ENCODE measurements around the gene SPRED1.

Gene SPRED1

GRCh38 chr15:38323895-38324294 lies 71.3 kb downstream of the SPRED1 start:
- no peaks in the 10 kb centered on the region for H3K4me1 ChIP-seq (ENCODE audit: control insufficient read depth, low read depth, low read length)
- H3K9ac ChIP-seq (ENCODE audit: low read length): no peak overlapping the region
- H3K4me3 ChIP-seq (ENCODE audit: low read length): no peak overlapping the region
- H3K36me3 ChIP-seq (ENCODE audit: control insufficient read depth, low read depth, low read length): peaks cover 51% of the 10 kb centered on the region
- H3K27ac ChIP-seq (ENCODE audit: low read length): no peak overlapping the region
- H3K9me3 ChIP-seq (ENCODE audit: control insufficient read depth, low read depth, low read length): no peaks in the 10 kb centered on the region
- no peaks in the 10 kb centered on the region for H3K27me3 ChIP-seq (ENCODE audit: control insufficient read depth, insufficient read depth, low read length)

GRCh38 chr15:38324939-38325647 lies 72.5 kb downstream of the SPRED1 start:
- no peaks in the 10 kb centered on the region for H3K9me3 ChIP-seq (ENCODE audit: control insufficient read depth, low read depth, low read length)
- no peak overlapping the region for H3K4me3 ChIP-seq (ENCODE audit: low read length)
- H3K27ac ChIP-seq (ENCODE audit: low read length): no peak overlapping the region
- peaks cover 51% of the 10 kb centered on the region for H3K36me3 ChIP-seq (ENCODE audit: control insufficient read depth, low read depth, low read length)
- no peaks in the 10 kb centered on the region for H3K4me1 ChIP-seq (ENCODE audit: control insufficient read depth, low read depth, low read length)
- H3K27me3 ChIP-seq (ENCODE audit: control insufficient read depth, insufficient read depth, low read length): no peaks in the 10 kb centered on the region
- H3K9ac ChIP-seq (ENCODE audit: low read length): no peak overlapping the region

GRCh38 chr15:38325648-38325990 lies 73.0 kb downstream of the SPRED1 start:
- no peak overlapping the region for H3K27ac ChIP-seq (ENCODE audit: low read length)
- H3K36me3 ChIP-seq (ENCODE audit: control insufficient read depth, low read depth, low read length): peaks cover 51% of the 10 kb centered on the region
- no peaks in the 10 kb centered on the region for H3K4me1 ChIP-seq (ENCODE audit: control insufficient read depth, low read depth, low read length)
- no peaks in the 10 kb centered on the region for H3K27me3 ChIP-seq (ENCODE audit: control insufficient read depth, insufficient read depth, low read length)
- no peak overlapping the region for H3K9ac ChIP-seq (ENCODE audit: low read length)
- no peaks in the 10 kb centered on the region for H3K9me3 ChIP-seq (ENCODE audit: control insufficient read depth, low read depth, low read length)
- no peak overlapping the region for H3K4me3 ChIP-seq (ENCODE audit: low read length)

GRCh38 chr15:38332711-38333110 lies 80.1 kb downstream of the SPRED1 start:
- Histone ChIP-seq H3K27ac (ENCODE audit: low read length) (no peak overlapping the region), H3K36me3 (ENCODE audit: control insufficient read depth, low read depth, low read length) (peaks cover 13% of the 10 kb centered on the region), H3K9ac (ENCODE audit: low read length) (no peak overlapping the region), H3K9me3 (ENCODE audit: control insufficient read depth, low read depth, low read length) (no peaks in the 10 kb centered on the region), H3K27me3 (ENCODE audit: control insufficient read depth, insufficient read depth, low read length) (no peaks in the 10 kb centered on the region), H3K4me3 (ENCODE audit: low read length) (no peak overlapping the region), H3K4me1 (ENCODE audit: control insufficient read depth, low read depth, low read length) (no peaks in the 10 kb centered on the region)

- Histone ChIP-seq H3K4me1 (ENCODE audit: control insufficient read depth, low read depth, low read length) (no peaks in the 10 kb centered on the region), H3K27ac (ENCODE audit: low read length) (no peak overlapping the region), H3K36me3 (ENCODE audit: control insufficient read depth, low read depth, low read length) (peaks cover 16% of the 10 kb centered on the region), H3K4me3 (ENCODE audit: low read length) (no peak overlapping the region), H3K9ac (ENCODE audit: low read length) (no peak overlapping the region), H3K9me3 (ENCODE audit: control insufficient read depth, low read depth, low read length) (no peaks in the 10 kb centered on the region), H3K27me3 (ENCODE audit: control insufficient read depth, insufficient read depth, low read length) (no peaks in the 10 kb centered on the region)
These were observed 82.5 kb downstream of the SPRED1 start for GRCh38 chr15:38335116-38335515.

- H3K36me3 ChIP-seq (ENCODE audit: control insufficient read depth, low read depth, low read length): peaks cover 23% of the 10 kb centered on the region
- no peaks in the 10 kb centered on the region for H3K9me3 ChIP-seq (ENCODE audit: control insufficient read depth, low read depth, low read length)
- no peak overlapping the region for H3K4me3 ChIP-seq (ENCODE audit: low read length)
- no peaks in the 10 kb centered on the region for H3K27me3 ChIP-seq (ENCODE audit: control insufficient read depth, insufficient read depth, low read length)
- H3K9ac ChIP-seq (ENCODE audit: low read length): no peak overlapping the region
- H3K27ac ChIP-seq (ENCODE audit: low read length): no peak overlapping the region
- no peaks in the 10 kb centered on the region for H3K4me1 ChIP-seq (ENCODE audit: control insufficient read depth, low read depth, low read length)
These were observed 91.7 kb downstream of the SPRED1 start for GRCh38 chr15:38344351-38344750.

- Histone ChIP-seq H3K4me1 (ENCODE audit: control insufficient read depth, low read depth, low read length) (no peaks in the 10 kb centered on the region), H3K27ac (ENCODE audit: low read length) (no peak overlapping the region), H3K4me3 (ENCODE audit: low read length) (no peak overlapping the region), H3K27me3 (ENCODE audit: control insufficient read depth, insufficient read depth, low read length) (no peaks in the 10 kb centered on the region), H3K9ac (ENCODE audit: low read length) (no peak overlapping the region), H3K9me3 (ENCODE audit: control insufficient read depth, low read depth, low read length) (no peaks in the 10 kb centered on the region), H3K36me3 (ENCODE audit: control insufficient read depth, low read depth, low read length) (peaks cover 34% of the 10 kb centered on the region)
These were observed 96.6 kb downstream of the SPRED1 start for GRCh38 chr15:38349251-38349650.

GRCh38 chr15:38351466-38351865 lies 98.8 kb downstream of the SPRED1 start:
- no peaks in the 10 kb centered on the region for H3K9me3 ChIP-seq (ENCODE audit: control insufficient read depth, low read depth, low read length)
- H3K27ac ChIP-seq (ENCODE audit: low read length): no peak overlapping the region
- no peaks in the 10 kb centered on the region for H3K27me3 ChIP-seq (ENCODE audit: control insufficient read depth, insufficient read depth, low read length)
- no peak overlapping the region for H3K9ac ChIP-seq (ENCODE audit: low read length)
- peaks cover 3% of the 10 kb centered on the region for H3K4me1 ChIP-seq (ENCODE audit: control insufficient read depth, low read depth, low read length)
- peaks cover 25% of the 10 kb centered on the region for H3K36me3 ChIP-seq (ENCODE audit: control insufficient read depth, low read depth, low read length)
- H3K4me3 ChIP-seq (ENCODE audit: low read length): no peak overlapping the region

GRCh38 chr15:38354315-38354929 lies 101.8 kb downstream of the SPRED1 start:
- peaks cover 27% of the 10 kb centered on the region for H3K36me3 ChIP-seq (ENCODE audit: control insufficient read depth, low read depth, low read length)
- H3K27me3 ChIP-seq (ENCODE audit: control insufficient read depth, insufficient read depth, low read length): no peaks in the 10 kb centered on the region
- no peaks in the 10 kb centered on the region for H3K9me3 ChIP-seq (ENCODE audit: control insufficient read depth, low read depth, low read length)
- H3K9ac ChIP-seq (ENCODE audit: low read length): no peak overlapping the region
- H3K27ac ChIP-seq (ENCODE audit: low read length): no peak overlapping the region
- H3K4me3 ChIP-seq (ENCODE audit: low read length): no peak overlapping the region
- H3K4me1 ChIP-seq (ENCODE audit: control insufficient read depth, low read depth, low read length): peaks cover 3% of the 10 kb centered on the region

GRCh38 chr15:38362355-38362754 lies 109.7 kb downstream of the SPRED1 start:
- H3K36me3 ChIP-seq (ENCODE audit: control insufficient read depth, low read depth, low read length): no peaks in the 10 kb centered on the region
- no peak overlapping the region for H3K27ac ChIP-seq (ENCODE audit: low read length)
- H3K9ac ChIP-seq (ENCODE audit: low read length): no peak overlapping the region
- H3K4me3 ChIP-seq (ENCODE audit: low read length): no peak overlapping the region
- H3K9me3 ChIP-seq (ENCODE audit: control insufficient read depth, low read depth, low read length): no peaks in the 10 kb centered on the region
- H3K27me3 ChIP-seq (ENCODE audit: control insufficient read depth, insufficient read depth, low read length): no peaks in the 10 kb centered on the region
- no peaks in the 10 kb centered on the region for H3K4me1 ChIP-seq (ENCODE audit: control insufficient read depth, low read depth, low read length)

- Histone ChIP-seq H3K9ac (ENCODE audit: low read length) (no peak overlapping the region), H3K27me3 (ENCODE audit: control insufficient read depth, insufficient read depth, low read length) (no peaks in the 10 kb centered on the region), H3K36me3 (ENCODE audit: control insufficient read depth, low read depth, low read length) (no peaks in the 10 kb centered on the region), H3K9me3 (ENCODE audit: control insufficient read depth, low read depth, low read length) (no peaks in the 10 kb centered on the region), H3K4me3 (ENCODE audit: low read length) (no peak overlapping the region), H3K27ac (ENCODE audit: low read length) (no peak overlapping the region), H3K4me1 (ENCODE audit: control insufficient read depth, low read depth, low read length) (no peaks in the 10 kb centered on the region)
These were observed 114.8 kb downstream of the SPRED1 start for GRCh38 chr15:38367476-38367875.

GRCh38 chr15:38369936-38370478 lies 117.4 kb downstream of the SPRED1 start:
- Histone ChIP-seq H3K27ac (ENCODE audit: low read length) (no peak overlapping the region), H3K4me1 (ENCODE audit: control insufficient read depth, low read depth, low read length) (no peaks in the 10 kb centered on the region), H3K4me3 (ENCODE audit: low read length) (no peak overlapping the region), H3K27me3 (ENCODE audit: control insufficient read depth, insufficient read depth, low read length) (no peaks in the 10 kb centered on the region), H3K9me3 (ENCODE audit: control insufficient read depth, low read depth, low read length) (no peaks in the 10 kb centered on the region), H3K9ac (ENCODE audit: low read length) (no peak overlapping the region), H3K36me3 (ENCODE audit: control insufficient read depth, low read depth, low read length) (no peaks in the 10 kb centered on the region)
